GM19328 (cell line): Measurements from ENCODE around the gene PHF21B.

ENCODE experiments used
- ATAC-seq: cut with Tn5 transposase; IDR thresholded peaks from one replicate; pipeline ENCODE4 v1.9.1; 2021; ENCODE audit warnings: mild to moderate bottlenecking, moderate library complexity; ENCODE audit not compliant: unreplicated experiment

PHF21B gene

GRCh38 chr22:44898236-44898635 lies 111.6 kb downstream of the PHF21B start:
- ATAC-seq = no peak

- ATAC-seq = no peak
These were observed 114.3 kb downstream of the PHF21B start for GRCh38 chr22:44895296-44896055.

- ATAC-seq = no peak
These were observed 115.0 kb downstream of the PHF21B start for GRCh38 chr22:44894782-44895181.

GRCh38 chr22:44894321-44894720 lies 115.5 kb downstream of the PHF21B start:
- no peak for ATAC-seq

- no peak for ATAC-seq
These were observed 116.1 kb downstream of the PHF21B start for GRCh38 chr22:44893731-44894080.

- ATAC-seq = no peak
These were observed 116.7 kb downstream of the PHF21B start for GRCh38 chr22:44892803-44893730.

- ATAC-seq = no peak
These were observed 117.6 kb downstream of the PHF21B start for GRCh38 chr22:44892243-44892642.

- ATAC-seq = no peak
These were observed 118.0 kb downstream of the PHF21B start for GRCh38 chr22:44891791-44892190.

GRCh38 chr22:44891293-44891747 lies 118.5 kb downstream of the PHF21B start:
- no peak for ATAC-seq

- ATAC-seq = no peak
These were observed 119.2 kb downstream of the PHF21B start for GRCh38 chr22:44890416-44891292.

GRCh38 chr22:44889255-44889878 lies 120.4 kb downstream of the PHF21B start:
- ATAC-seq = no peak

GRCh38 chr22:44888491-44889254 lies 121.1 kb downstream of the PHF21B start:
- no peak for ATAC-seq

GRCh38 chr22:44887941-44888366 lies 121.9 kb downstream of the PHF21B start:
- ATAC-seq = no peak

- ATAC-seq = no peak
These were observed 123.9 kb downstream of the PHF21B start for GRCh38 chr22:44885806-44886360.

- no peak for ATAC-seq
These were observed 124.6 kb downstream of the PHF21B start for GRCh38 chr22:44884968-44885805.

GRCh38 chr22:44884562-44884961 lies 125.2 kb downstream of the PHF21B start:
- ATAC-seq = no peak

- no peak for ATAC-seq
These were observed 126.8 kb downstream of the PHF21B start for GRCh38 chr22:44883011-44883421.

- ATAC-seq = no peak
These were observed 127.4 kb downstream of the PHF21B start for GRCh38 chr22:44882226-44882905.
